ENCODE measurements around the gene TMEM140.

- TF ChIP-seq ARNT (IDR thresholded peaks at IDR 0.05) = no peak
- no peak for TF ChIP-seq FOXA1 (IDR thresholded peaks at IDR 0.05)
- no peak for TF ChIP-seq SP1 (IDR thresholded peaks at IDR 0.05)
- no peak for TF ChIP-seq FOXK2 (IDR thresholded peaks at IDR 0.05)
- TF ChIP-seq ELF4 (IDR thresholded peaks at IDR 0.05) = no peak
- no peak for TF ChIP-seq CTBP1 (IDR thresholded peaks at IDR 0.05; ENCODE audit: borderline replicate concordance)
- no peak for TF ChIP-seq FOXM1 (IDR thresholded peaks at IDR 0.05; ENCODE audit: borderline replicate concordance)
- no peak for TF ChIP-seq PKNOX1 (IDR thresholded peaks at IDR 0.05)
- TF ChIP-seq HDGF (IDR thresholded peaks at IDR 0.05; ENCODE audit: borderline replicate concordance) = no peak
- TF ChIP-seq BHLHE40 (IDR thresholded peaks at IDR 0.05; ENCODE audit: borderline replicate concordance) = no peak
- TF ChIP-seq ZNF384 (IDR thresholded peaks at IDR 0.05) = no peak
- no peak for TF ChIP-seq SUZ12 (IDR thresholded peaks at IDR 0.05)
- no peak for TF ChIP-seq LEF1 (IDR thresholded peaks at IDR 0.05; ENCODE audit: borderline replicate concordance)
- TF ChIP-seq TARDBP (IDR thresholded peaks at IDR 0.05) = no peak
These were observed 33.5 kb downstream of the TMEM140 start for GRCh38 chr7:135181261-135181928.

Data from HEK293T (cell line).